Measurements from ENCODE around the gene NELFE.
"Not testable (repeated sequence)": the region's sequence is repeated elsewhere in the genome, so short reads cannot be mapped to it uniquely, and the experiment has no call there.

Gene NELFE, protein sequence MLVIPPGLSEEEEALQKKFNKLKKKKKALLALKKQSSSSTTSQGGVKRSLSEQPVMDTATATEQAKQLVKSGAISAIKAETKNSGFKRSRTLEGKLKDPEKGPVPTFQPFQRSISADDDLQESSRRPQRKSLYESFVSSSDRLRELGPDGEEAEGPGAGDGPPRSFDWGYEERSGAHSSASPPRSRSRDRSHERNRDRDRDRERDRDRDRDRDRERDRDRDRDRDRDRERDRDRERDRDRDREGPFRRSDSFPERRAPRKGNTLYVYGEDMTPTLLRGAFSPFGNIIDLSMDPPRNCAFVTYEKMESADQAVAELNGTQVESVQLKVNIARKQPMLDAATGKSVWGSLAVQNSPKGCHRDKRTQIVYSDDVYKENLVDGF

GRCh38 chr6:31958741-31959739, at the start of gene NELFE, which contains the start of gene SKIC2:
Gene NELFE, minus strand, starts transcription at chr6:31958971. Its CDS starts 525 bp downstream, at chr6:31958446.
Gene SKIC2, plus strand, starts transcription at chr6:31959175. Its CDS starts 18 bp downstream, at chr6:31959193.
- DNase-seq: peak; percentile 100

DNA sequence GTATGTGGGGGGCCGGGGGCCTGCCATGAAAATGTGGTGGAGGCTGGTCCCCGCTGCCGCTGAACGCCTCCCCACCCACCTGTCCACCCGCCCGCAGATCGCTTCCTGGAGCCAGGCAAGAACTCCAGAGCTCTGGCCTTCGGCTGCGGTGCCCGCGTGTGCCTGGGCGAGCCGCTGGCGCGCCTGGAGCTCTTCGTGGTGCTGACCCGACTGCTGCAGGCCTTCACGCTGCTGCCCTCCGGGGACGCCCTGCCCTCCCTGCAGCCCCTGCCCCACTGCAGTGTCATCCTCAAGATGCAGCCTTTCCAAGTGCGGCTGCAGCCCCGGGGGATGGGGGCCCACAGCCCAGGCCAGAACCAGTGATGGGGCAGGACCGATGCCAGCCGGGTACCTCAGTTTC, 49.3 kb upstream of the NELFE start:
- DNase-seq: not testable (repeated sequence)

- not testable (repeated sequence) for DNase-seq
These were observed 48.3 kb upstream of the NELFE start for GRCh38 chr6:32007086-32007485.

DNA sequence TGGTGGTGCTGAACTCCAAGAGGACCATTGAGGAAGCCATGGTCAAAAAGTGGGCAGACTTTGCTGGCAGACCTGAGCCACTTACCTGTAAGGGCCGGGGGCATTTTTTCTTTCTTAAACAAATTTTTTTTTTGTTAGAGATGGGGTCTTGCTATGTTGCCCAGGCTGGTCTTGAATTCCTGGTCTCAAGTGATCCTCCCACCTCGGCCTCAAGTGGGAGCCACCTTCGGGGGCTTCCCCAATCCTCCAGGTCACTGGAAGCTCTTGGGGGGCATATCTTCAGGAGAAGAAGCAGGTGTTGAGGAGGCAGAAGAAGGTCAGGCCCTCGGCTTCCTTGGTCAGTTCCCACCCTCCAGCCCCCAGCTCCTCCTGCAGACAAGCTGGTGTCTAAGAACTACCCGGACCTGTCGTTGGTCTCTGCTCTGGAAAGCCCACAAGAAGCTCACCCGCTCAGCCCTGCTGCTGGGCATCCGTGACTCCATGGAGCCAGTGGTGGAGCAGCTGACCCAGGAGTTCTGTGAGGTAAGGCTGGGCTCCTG, 47.3 kb upstream of the NELFE start:
- DNase-seq: not testable (repeated sequence)

- not testable (repeated sequence) for DNase-seq
These were observed 46.7 kb upstream of the NELFE start for GRCh38 chr6:32005538-32005880.

- not testable (repeated sequence) for DNase-seq
These were observed 46.2 kb upstream of the NELFE start for GRCh38 chr6:32004864-32005537.

DNA sequence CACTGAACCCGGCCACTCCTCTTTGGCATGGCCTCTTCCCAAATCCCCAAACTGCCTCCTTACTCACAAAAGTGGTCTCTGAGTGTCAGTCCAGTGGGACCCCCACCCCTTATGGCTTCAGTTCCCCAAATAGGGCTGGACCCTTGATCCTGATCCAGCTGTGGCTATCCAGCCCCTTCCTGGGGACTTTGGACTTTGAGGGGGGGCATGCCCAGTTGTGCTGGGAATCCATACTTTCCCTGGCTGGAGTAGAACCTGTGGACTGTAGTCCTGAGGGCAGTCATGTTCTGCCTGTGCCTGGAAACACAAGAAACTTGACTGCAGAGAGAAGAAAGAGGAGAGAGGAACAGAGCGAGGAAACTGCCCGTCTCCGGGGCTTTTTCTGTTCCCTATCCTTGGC, 45.6 kb upstream of the NELFE start:
- DNase-seq: not testable (repeated sequence)

- DNase-seq: not testable (repeated sequence)
These were observed 44.5 kb upstream of the NELFE start for GRCh38 chr6:32003301-32003700.

- not testable (repeated sequence) for DNase-seq
These were observed 43.9 kb upstream of the NELFE start for GRCh38 chr6:32002546-32003268.

GRCh38 chr6:31996385-31996784, 37.6 kb upstream of the NELFE start:
- DNase-seq: not testable (repeated sequence)

DNA sequence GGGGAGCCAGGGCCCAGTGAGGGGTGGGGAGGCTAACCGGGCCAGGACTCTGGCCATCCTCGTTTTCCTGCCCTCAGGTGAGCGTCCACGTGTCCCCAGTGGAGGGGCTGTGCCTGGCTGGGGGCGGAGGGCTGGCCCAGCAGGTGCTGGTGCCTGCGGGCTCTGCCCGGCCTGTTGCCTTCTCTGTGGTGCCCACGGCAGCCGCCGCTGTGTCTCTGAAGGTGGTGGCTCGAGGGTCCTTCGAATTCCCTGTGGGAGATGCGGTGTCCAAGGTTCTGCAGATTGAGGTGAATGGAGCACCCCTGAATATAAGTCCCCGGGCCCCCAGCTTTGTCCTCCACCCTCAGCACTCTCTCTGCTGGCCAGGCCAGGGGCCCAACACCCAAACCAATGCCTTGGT, 35.6 kb upstream of the NELFE start:
- not testable (repeated sequence) for DNase-seq

DNA sequence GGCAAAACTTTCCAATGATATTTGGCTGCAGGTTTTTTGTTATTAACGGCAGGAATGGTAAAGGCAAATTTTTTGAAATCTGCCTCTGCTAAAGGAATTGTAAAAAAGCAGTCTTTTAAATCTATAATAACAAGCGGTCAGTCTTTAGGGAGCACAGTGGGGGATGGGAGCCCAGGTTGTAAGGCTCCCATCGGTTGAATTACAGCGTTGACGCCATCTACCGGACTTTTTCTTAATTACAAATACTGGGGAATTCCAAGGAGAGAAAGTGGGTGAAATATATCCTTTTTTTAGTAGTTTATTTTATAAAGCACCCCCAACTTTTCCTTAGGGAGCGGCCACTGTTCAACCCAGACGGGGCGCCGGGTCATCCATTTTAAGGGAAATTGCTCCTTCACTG, 30.6 kb upstream of the NELFE start:
- not testable (repeated sequence) for DNase-seq

DNA sequence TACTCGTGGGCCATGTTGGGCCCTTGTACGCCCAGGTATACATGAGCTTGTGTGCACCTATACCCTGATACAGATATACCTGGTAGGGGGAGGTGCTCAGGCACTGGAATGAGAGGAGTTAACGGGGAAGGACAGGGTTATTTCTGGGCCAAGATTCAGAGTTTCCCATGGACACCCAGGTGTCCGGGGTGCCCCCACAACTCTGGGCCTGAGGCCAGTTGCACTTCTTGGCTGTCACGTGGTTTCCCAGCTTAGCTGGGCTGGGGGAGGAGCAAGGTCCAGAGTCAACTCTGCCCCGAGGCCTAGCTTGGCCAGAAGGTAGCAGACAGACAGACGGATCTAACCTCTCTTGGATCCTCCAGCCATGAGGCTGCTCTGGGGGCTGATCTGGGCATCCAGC, 23.0 kb upstream of the NELFE start, which contains the start of gene C4A:
Gene C4A (plus strand): TSS at position 314 of the 400 bp plus-strand sequence. CDS start 51 bp downstream, at position 365.
- DNase-seq: not testable (repeated sequence)

DNA sequence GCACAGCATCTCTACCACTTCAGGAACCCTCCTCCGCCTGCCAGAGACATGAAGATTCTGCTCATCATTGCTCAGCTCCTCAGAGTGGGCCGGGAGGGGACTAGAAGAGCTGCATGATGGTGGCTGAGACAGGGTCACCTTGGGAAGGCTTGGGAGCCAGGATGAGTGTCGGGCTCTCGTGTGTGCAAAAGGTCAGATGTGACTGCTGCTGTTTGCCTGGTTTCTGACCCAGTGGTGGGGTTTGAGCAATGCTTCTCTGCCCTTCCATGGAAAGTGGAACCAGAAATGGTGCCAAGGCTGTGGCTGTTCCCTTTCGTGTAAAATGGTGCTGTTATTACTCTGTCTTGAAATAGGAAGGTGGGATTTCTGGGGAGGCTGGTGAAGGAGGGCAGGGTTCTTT, 22.2 kb upstream of the NELFE start:
- DNase-seq: not testable (repeated sequence)

- DNase-seq: not testable (repeated sequence)
These were observed 21.6 kb upstream of the NELFE start for GRCh38 chr6:31980195-31980876.

DNA sequence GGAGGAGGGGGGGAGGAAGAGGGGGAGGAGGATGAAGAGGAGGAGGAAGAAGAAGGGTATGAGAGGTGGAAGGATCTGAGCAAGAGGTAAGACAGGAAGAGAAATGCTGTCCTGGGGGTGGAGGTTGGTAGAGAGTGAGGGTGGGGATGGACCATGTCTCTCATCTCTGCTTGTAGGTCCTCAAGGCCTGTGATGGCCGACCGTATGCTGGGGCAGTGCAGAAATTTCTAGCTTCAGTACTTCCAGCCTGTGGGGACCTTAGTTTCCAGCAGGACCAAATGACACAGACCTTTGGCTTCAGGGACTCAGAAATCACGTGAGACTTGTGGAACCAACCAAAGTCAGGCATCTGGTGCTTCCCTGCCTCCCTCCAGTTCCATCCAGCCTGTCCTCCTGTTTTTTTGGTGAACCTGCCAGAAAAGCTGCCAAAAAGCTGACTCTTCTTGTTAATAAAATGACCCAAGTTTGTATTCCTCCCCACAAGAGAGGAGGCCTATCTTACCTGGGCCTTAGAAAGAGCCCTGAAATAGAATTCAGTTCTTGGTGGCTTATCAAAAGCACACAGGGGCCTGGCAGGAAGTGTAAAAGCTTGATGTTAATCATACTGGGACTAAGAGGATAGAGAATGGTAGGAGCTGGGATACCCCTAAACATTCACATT, 20.6 kb upstream of the NELFE start:
- DNase-seq: no peak

- no peak for DNase-seq
These were observed 20.1 kb upstream of the NELFE start for GRCh38 chr6:31978831-31979230.

- no peak for DNase-seq
These were observed 19.2 kb upstream of the NELFE start for GRCh38 chr6:31977816-31978431.

GRCh38 chr6:31976065-31976464, 17.3 kb upstream of the NELFE start:
- not testable (repeated sequence) for DNase-seq
